ENCODE results near the gene MPDU1.
"Not testable (repeated sequence)": the region's sequence is repeated elsewhere in the genome, so short reads cannot be mapped to it uniquely, and the experiment has no call there.

The MPDU1 gene

GRCh38 chr17:7580604-7581575, 2.8 kb upstream of the MPDU1 start:
- DNase-seq (ENCODE audit: low spot score): no peak

GRCh38 chr17:7582396-7583252, 1.0 kb upstream of the MPDU1 start:
- DNase-seq (ENCODE audit: low spot score): no peak

GRCh38 chr17:7586673-7587419, 3.2 kb downstream of the MPDU1 start:
- DNase-seq (ENCODE audit: low spot score): no peak

- DNase-seq (ENCODE audit: low spot score): no peak
Observed at GRCh38 chr17:7587420-7588151, 3.9 kb downstream of the MPDU1 start.

GRCh38 chr17:7588553-7589203, 5.0 kb downstream of the MPDU1 start:
- DNase-seq (ENCODE audit: low spot score): no peak

- peak; percentile 94 for DNase-seq (ENCODE audit: low spot score)
Observed at GRCh38 chr17:7589204-7589868, 5.7 kb downstream of the MPDU1 start.

GRCh38 chr17:7589891-7590691, 6.4 kb downstream of the MPDU1 start, which contains the start of gene SOX15:
TSS of gene SOX15 (minus strand) at chr17:7590094. CDS start at chr17:7589676, 418 bp downstream.
- peak; percentile 78 for DNase-seq (ENCODE audit: low spot score)

GRCh38 chr17:7590743-7591142, 7.1 kb downstream of the MPDU1 start:
- DNase-seq (ENCODE audit: low spot score): peak; percentile 85

GRCh38 chr17:7591596-7591995, 7.9 kb downstream of the MPDU1 start:
- no peak for DNase-seq (ENCODE audit: low spot score)

- DNase-seq (ENCODE audit: low spot score): no peak
Observed at GRCh38 chr17:7592422-7593021, 8.9 kb downstream of the MPDU1 start.

- DNase-seq (ENCODE audit: low spot score): no peak
Observed at GRCh38 chr17:7593296-7593695, 9.6 kb downstream of the MPDU1 start.

GRCh38 chr17:7597561-7597960, 13.9 kb downstream of the MPDU1 start:
- DNase-seq (ENCODE audit: low spot score): not testable (repeated sequence)

GRCh38 chr17:7606280-7606679, 22.6 kb downstream of the MPDU1 start:
- DNase-seq (ENCODE audit: low spot score): no peak

- DNase-seq (ENCODE audit: low spot score): no peak
Observed at GRCh38 chr17:7610641-7611040, 27.0 kb downstream of the MPDU1 start.

- DNase-seq (ENCODE audit: low spot score): no peak
Observed at GRCh38 chr17:7611635-7612293, 28.1 kb downstream of the MPDU1 start.

- no peak for DNase-seq (ENCODE audit: low spot score)
Observed at GRCh38 chr17:7612294-7612640, 28.6 kb downstream of the MPDU1 start.

- no peak for DNase-seq (ENCODE audit: low spot score)
Observed at GRCh38 chr17:7613769-7614424, 30.2 kb downstream of the MPDU1 start.

Data from ecto neural progenitor cell (in vitro differentiated cells).